ENCODE measurements around the gene SLC35E2B.
"Not testable (repeated sequence)": the region's sequence is repeated elsewhere in the genome, so short reads cannot be mapped to it uniquely, and the experiment has no call there.

Gene SLC35E2B

GRCh38 chr1:1658583-1659549 lies 33.7 kb downstream of the SLC35E2B start, which contains the start of gene CDK11B:
TSS of gene CDK11B (minus strand) at chr1:1659004. CDS start at chr1:1657485, 1,519 bp downstream.
- H3K18ac ChIP-seq (ENCODE audit: low read length), result peak within 1 kb of the TSS; percentile 99
- WGBS, 2 donors (ENCODE audit: extremely low coverage in 2 of 2, insufficient read length in 2 of 2, insufficient replicate concordance in 1 of 2), result no CpG with 5 or more reads among the region's 96 CpGs
- H2BK15ac ChIP-seq (ENCODE audit: low read length); H3K79me1 ChIP-seq (ENCODE audit: low read depth, low read length); H3K4me1 ChIP-seq (ENCODE audit: control insufficient read depth in 2 of 2, insufficient read depth in 1 of 2, low read depth in 1 of 2, low read length in 2 of 2); H4K91ac ChIP-seq (ENCODE audit: low read depth, low read length, poor library complexity); H3K27me3 ChIP-seq (ENCODE audit: control insufficient read depth in 3 of 3, insufficient read depth in 3 of 3, low read depth in 1 of 3, low read length in 3 of 3); H3K4ac ChIP-seq (ENCODE audit: low read length); H3K9me3 ChIP-seq (replicated peaks in 1 of 2; ENCODE audit: control insufficient read depth in 2 of 2, insufficient read depth in 1 of 2, low read depth in 1 of 2, low read length in 2 of 2); H2AK5ac ChIP-seq (ENCODE audit: low read depth, low read length); H3K23ac ChIP-seq (ENCODE audit: low read depth, low read length, poor library complexity): not testable (repeated sequence)
- H3K4me3 ChIP-seq (ENCODE audit: low read length in 2 of 2), result peak within 1 kb of the TSS; percentile 51 to 90
- H3K27ac ChIP-seq (replicated peaks; ENCODE audit: low read length), result peak within 1 kb of the TSS; percentile 100
- H3K4me2 ChIP-seq (ENCODE audit: insufficient read depth, low read length, poor library complexity, severe bottlenecking), result peak within 1 kb of the TSS; percentile 40
- peak within 1 kb of the TSS; percentile 98 for H3K14ac ChIP-seq (ENCODE audit: low read length)
- peak within 1 kb of the TSS; percentile 99 for H2BK5ac ChIP-seq (ENCODE audit: low read length)
- H2BK120ac ChIP-seq (ENCODE audit: low read depth, low read length), result peak within 1 kb of the TSS; percentile 81
- peak; percentile 92 for DNase-seq (ENCODE audit: low spot score)
- peak within 1 kb of the TSS; percentile 73 for H2BK12ac ChIP-seq (ENCODE audit: low read length)
- peak within 1 kb of the TSS; percentile 82 for H2AFZ ChIP-seq (ENCODE audit: low read length)
- peak within 1 kb of the TSS; percentile 60 for H3K9ac ChIP-seq (ENCODE audit: low read depth, low read length, poor library complexity)
- peaks cover 10 to 40% of the 10 kb centered on the region in 2 donors for H3K36me3 ChIP-seq (replicated peaks in 1 of 2; ENCODE audit: control insufficient read depth in 2 of 2, insufficient read depth in 2 of 2, low read length in 2 of 2)
- peak within 1 kb of the TSS; percentile 82 for H4K8ac ChIP-seq (ENCODE audit: low read depth, low read length)

GRCh38 chr1:1648265-1648664 lies 44.3 kb downstream of the SLC35E2B start:
- not testable (repeated sequence) for DNase-seq (ENCODE audit: low spot score); H4K8ac ChIP-seq (ENCODE audit: low read depth, low read length); H3K9me3 ChIP-seq (replicated peaks in 1 of 2; ENCODE audit: control insufficient read depth in 2 of 2, insufficient read depth in 1 of 2, low read depth in 1 of 2, low read length in 2 of 2); H2BK15ac ChIP-seq (ENCODE audit: low read length); H3K79me1 ChIP-seq (ENCODE audit: low read depth, low read length); H3K4me2 ChIP-seq (ENCODE audit: insufficient read depth, low read length, poor library complexity, severe bottlenecking); H3K9ac ChIP-seq (ENCODE audit: low read depth, low read length, poor library complexity); H2AFZ ChIP-seq (ENCODE audit: low read length); H2BK5ac ChIP-seq (ENCODE audit: low read length); H3K18ac ChIP-seq (ENCODE audit: low read length); H4K91ac ChIP-seq (ENCODE audit: low read depth, low read length, poor library complexity); H3K27me3 ChIP-seq (ENCODE audit: control insufficient read depth in 3 of 3, insufficient read depth in 3 of 3, low read depth in 1 of 3, low read length in 3 of 3); H3K14ac ChIP-seq (ENCODE audit: low read length); H2AK5ac ChIP-seq (ENCODE audit: low read depth, low read length); H2BK120ac ChIP-seq (ENCODE audit: low read depth, low read length); H3K4me3 ChIP-seq (ENCODE audit: low read length in 2 of 2); H3K23ac ChIP-seq (ENCODE audit: low read depth, low read length, poor library complexity); H2BK12ac ChIP-seq (ENCODE audit: low read length); H3K4ac ChIP-seq (ENCODE audit: low read length); H3K4me1 ChIP-seq (ENCODE audit: control insufficient read depth in 2 of 2, insufficient read depth in 1 of 2, low read depth in 1 of 2, low read length in 2 of 2); H3K27ac ChIP-seq (replicated peaks; ENCODE audit: low read length)
- WGBS, 2 donors (ENCODE audit: extremely low coverage in 2 of 2, insufficient read length in 2 of 2, insufficient replicate concordance in 1 of 2), result no CpG with 5 or more reads among the region's 11 CpGs
- H3K36me3 ChIP-seq (replicated peaks in 1 of 2; ENCODE audit: control insufficient read depth in 2 of 2, insufficient read depth in 2 of 2, low read length in 2 of 2), result peaks cover 27 to 65% of the 10 kb centered on the region in 2 donors

- not testable (repeated sequence) for H3K4ac ChIP-seq (ENCODE audit: low read length); H3K4me3 ChIP-seq (ENCODE audit: low read length in 2 of 2); H4K91ac ChIP-seq (ENCODE audit: low read depth, low read length, poor library complexity); H2AK5ac ChIP-seq (ENCODE audit: low read depth, low read length); H3K27ac ChIP-seq (replicated peaks; ENCODE audit: low read length); H3K4me1 ChIP-seq (ENCODE audit: control insufficient read depth in 2 of 2, insufficient read depth in 1 of 2, low read depth in 1 of 2, low read length in 2 of 2); H3K9ac ChIP-seq (ENCODE audit: low read depth, low read length, poor library complexity); H3K9me3 ChIP-seq (replicated peaks in 1 of 2; ENCODE audit: control insufficient read depth in 2 of 2, insufficient read depth in 1 of 2, low read depth in 1 of 2, low read length in 2 of 2); DNase-seq (ENCODE audit: low spot score); H3K14ac ChIP-seq (ENCODE audit: low read length); H2BK5ac ChIP-seq (ENCODE audit: low read length); H2AFZ ChIP-seq (ENCODE audit: low read length); H2BK15ac ChIP-seq (ENCODE audit: low read length); H3K79me1 ChIP-seq (ENCODE audit: low read depth, low read length); H2BK12ac ChIP-seq (ENCODE audit: low read length); H4K8ac ChIP-seq (ENCODE audit: low read depth, low read length); H3K4me2 ChIP-seq (ENCODE audit: insufficient read depth, low read length, poor library complexity, severe bottlenecking); H3K18ac ChIP-seq (ENCODE audit: low read length); H3K23ac ChIP-seq (ENCODE audit: low read depth, low read length, poor library complexity); H3K27me3 ChIP-seq (ENCODE audit: control insufficient read depth in 3 of 3, insufficient read depth in 3 of 3, low read depth in 1 of 3, low read length in 3 of 3); H2BK120ac ChIP-seq (ENCODE audit: low read depth, low read length)
- WGBS, 2 donors (ENCODE audit: extremely low coverage in 2 of 2, insufficient read length in 2 of 2, insufficient replicate concordance in 1 of 2), result no CpG with 5 or more reads among the region's 17 CpGs
- peaks cover 26 to 59% of the 10 kb centered on the region in 2 donors for H3K36me3 ChIP-seq (replicated peaks in 1 of 2; ENCODE audit: control insufficient read depth in 2 of 2, insufficient read depth in 2 of 2, low read length in 2 of 2)
These were observed 44.9 kb downstream of the SLC35E2B start for GRCh38 chr1:1647567-1648241.

- WGBS, 2 donors (ENCODE audit: extremely low coverage in 2 of 2, insufficient read length in 2 of 2, insufficient replicate concordance in 1 of 2), result no CpG with 5 or more reads among the region's 5 CpGs
- peaks cover 17 to 46% of the 10 kb centered on the region in 2 donors for H3K36me3 ChIP-seq (replicated peaks in 1 of 2; ENCODE audit: control insufficient read depth in 2 of 2, insufficient read depth in 2 of 2, low read length in 2 of 2)
These were observed 46.3 kb downstream of the SLC35E2B start for GRCh38 chr1:1646326-1646725.

More at GRCh38 chr1:1646326-1646725, 46.3 kb downstream of the SLC35E2B start:
- H3K4me2 ChIP-seq (ENCODE audit: insufficient read depth, low read length, poor library complexity, severe bottlenecking); H3K4me3 ChIP-seq (ENCODE audit: low read length in 2 of 2); H4K91ac ChIP-seq (ENCODE audit: low read depth, low read length, poor library complexity); H3K9ac ChIP-seq (ENCODE audit: low read depth, low read length, poor library complexity); DNase-seq (ENCODE audit: low spot score); H2AFZ ChIP-seq (ENCODE audit: low read length); H4K8ac ChIP-seq (ENCODE audit: low read depth, low read length); H3K23ac ChIP-seq (ENCODE audit: low read depth, low read length, poor library complexity); H2AK5ac ChIP-seq (ENCODE audit: low read depth, low read length); H3K4me1 ChIP-seq (ENCODE audit: control insufficient read depth in 2 of 2, insufficient read depth in 1 of 2, low read depth in 1 of 2, low read length in 2 of 2); H3K27ac ChIP-seq (replicated peaks; ENCODE audit: low read length); H3K18ac ChIP-seq (ENCODE audit: low read length); H2BK12ac ChIP-seq (ENCODE audit: low read length); H3K79me1 ChIP-seq (ENCODE audit: low read depth, low read length); H3K4ac ChIP-seq (ENCODE audit: low read length); H3K9me3 ChIP-seq (replicated peaks in 1 of 2; ENCODE audit: control insufficient read depth in 2 of 2, insufficient read depth in 1 of 2, low read depth in 1 of 2, low read length in 2 of 2); H2BK15ac ChIP-seq (ENCODE audit: low read length); H3K27me3 ChIP-seq (ENCODE audit: control insufficient read depth in 3 of 3, insufficient read depth in 3 of 3, low read depth in 1 of 3, low read length in 3 of 3); H2BK120ac ChIP-seq (ENCODE audit: low read depth, low read length); H2BK5ac ChIP-seq (ENCODE audit: low read length); H3K14ac ChIP-seq (ENCODE audit: low read length): not testable (repeated sequence)

Data from neuronal stem cell (in vitro differentiated cells).